Right atrium auricular region (tissue), 2 donors: ENCODE data around the gene IGSF21. TPM values are rescaled to one million over a fixed set of nuclear protein-coding genes. Genes with fewer than 3 reads are reported as not detected.

Source experiments
- DNase-seq: peaks from one replicate; pipeline ENCODE4 v3.0.0-alpha.2; 2019; ENCODE audit warnings: low spot score
- H3K27ac ChIP-seq, 2 donors: fragments of 200-600 bp; sonication (generic); 1 replicate in 1 of 2; 2 replicates in 1 of 2; pipeline ENCODE4 v1.5.1; 2016 to 2019
- H3K27me3 ChIP-seq, 2 donors: fragments of 200-600 bp; sonication (generic); one replicate each; pipeline versions ENCODE4 v1.5.1 to v1.6.0; 2017 to 2019
- H3K36me3 ChIP-seq: fragments of 200-600 bp; sonication (generic); one replicate; pipeline ENCODE4 v1.5.1; 2016
- H3K4me1 ChIP-seq, 2 donors: fragments of 200-600 bp; sonication (generic); one replicate each; pipeline versions ENCODE4 v1.5.1 to v1.6.0; 2017 to 2019
- H3K4me3 ChIP-seq, 2 donors: fragments of 200-600 bp; sonication (generic); 1 replicate in 1 of 2; 2 replicates in 1 of 2; pipeline ENCODE4 v1.5.1; 2017 to 2019; ENCODE audit warnings: mild to moderate bottlenecking in 1 of 2, moderate library complexity in 1 of 2
- H3K9me3 ChIP-seq, 2 donors: fragments of 200-600 bp; sonication (generic); one replicate each; pipeline ENCODE4 v1.5.1; 2019
- total RNA-seq, 2 donors: library from RNA; depleted of rRNA; stranded (reverse); fragments of >200 nt; gene quantifications; one replicate each; pipeline ENCODE4 v1.1.0, GENCODE V29; 2016
- TF ChIP-seq, protein P1 (sequence below), 2 donors: fragments of 200-600 bp; sonication (generic); IDR thresholded peaks; one replicate each; pipeline ENCODE4 v1.5.1; 2019; ENCODE audit warnings: antibody characterized with exemption in 2 of 2

IGSF21 gene
- total RNA-seq, 2 donors from 2014 or later = 1.8 to 6.0 TPM

DNA sequence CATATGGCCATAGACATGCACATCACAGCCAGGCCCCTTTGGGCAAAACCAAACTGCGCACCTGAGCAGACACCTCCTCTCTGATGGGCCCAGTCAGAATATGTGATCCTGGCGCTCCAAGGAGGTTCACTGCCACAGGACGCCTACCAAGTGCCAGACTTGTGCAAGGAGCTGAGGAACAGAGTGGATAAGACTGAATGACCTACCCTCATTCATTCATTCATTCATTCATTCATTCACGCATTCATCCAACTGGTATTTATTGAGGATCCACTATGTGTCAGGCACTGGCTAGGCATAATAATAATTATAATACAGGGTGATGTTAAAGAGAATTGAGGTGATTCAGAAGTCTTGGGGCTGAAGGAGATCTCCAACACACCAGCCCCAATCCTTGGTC, 2.4 kb upstream of the IGSF21 start:
- TF ChIP-seq, protein P1, sequence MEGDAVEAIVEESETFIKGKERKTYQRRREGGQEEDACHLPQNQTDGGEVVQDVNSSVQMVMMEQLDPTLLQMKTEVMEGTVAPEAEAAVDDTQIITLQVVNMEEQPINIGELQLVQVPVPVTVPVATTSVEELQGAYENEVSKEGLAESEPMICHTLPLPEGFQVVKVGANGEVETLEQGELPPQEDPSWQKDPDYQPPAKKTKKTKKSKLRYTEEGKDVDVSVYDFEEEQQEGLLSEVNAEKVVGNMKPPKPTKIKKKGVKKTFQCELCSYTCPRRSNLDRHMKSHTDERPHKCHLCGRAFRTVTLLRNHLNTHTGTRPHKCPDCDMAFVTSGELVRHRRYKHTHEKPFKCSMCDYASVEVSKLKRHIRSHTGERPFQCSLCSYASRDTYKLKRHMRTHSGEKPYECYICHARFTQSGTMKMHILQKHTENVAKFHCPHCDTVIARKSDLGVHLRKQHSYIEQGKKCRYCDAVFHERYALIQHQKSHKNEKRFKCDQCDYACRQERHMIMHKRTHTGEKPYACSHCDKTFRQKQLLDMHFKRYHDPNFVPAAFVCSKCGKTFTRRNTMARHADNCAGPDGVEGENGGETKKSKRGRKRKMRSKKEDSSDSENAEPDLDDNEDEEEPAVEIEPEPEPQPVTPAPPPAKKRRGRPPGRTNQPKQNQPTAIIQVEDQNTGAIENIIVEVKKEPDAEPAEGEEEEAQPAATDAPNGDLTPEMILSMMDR (IDR thresholded peaks at IDR 0.05) = no peak
- Histone ChIP-seq H3K36me3 (no peaks in the 10 kb centered on the region), H3K9me3 (no peaks in the 10 kb centered on the region), H3K4me3 (no peak overlapping the region), H3K4me1 (peaks cover 0 to 25% of the 10 kb centered on the region in 2 donors), H3K27ac (no peak overlapping the region), H3K27me3 (peaks cover 15 to 25% of the 10 kb centered on the region in 2 donors)
- DNase-seq = no peak

DNA sequence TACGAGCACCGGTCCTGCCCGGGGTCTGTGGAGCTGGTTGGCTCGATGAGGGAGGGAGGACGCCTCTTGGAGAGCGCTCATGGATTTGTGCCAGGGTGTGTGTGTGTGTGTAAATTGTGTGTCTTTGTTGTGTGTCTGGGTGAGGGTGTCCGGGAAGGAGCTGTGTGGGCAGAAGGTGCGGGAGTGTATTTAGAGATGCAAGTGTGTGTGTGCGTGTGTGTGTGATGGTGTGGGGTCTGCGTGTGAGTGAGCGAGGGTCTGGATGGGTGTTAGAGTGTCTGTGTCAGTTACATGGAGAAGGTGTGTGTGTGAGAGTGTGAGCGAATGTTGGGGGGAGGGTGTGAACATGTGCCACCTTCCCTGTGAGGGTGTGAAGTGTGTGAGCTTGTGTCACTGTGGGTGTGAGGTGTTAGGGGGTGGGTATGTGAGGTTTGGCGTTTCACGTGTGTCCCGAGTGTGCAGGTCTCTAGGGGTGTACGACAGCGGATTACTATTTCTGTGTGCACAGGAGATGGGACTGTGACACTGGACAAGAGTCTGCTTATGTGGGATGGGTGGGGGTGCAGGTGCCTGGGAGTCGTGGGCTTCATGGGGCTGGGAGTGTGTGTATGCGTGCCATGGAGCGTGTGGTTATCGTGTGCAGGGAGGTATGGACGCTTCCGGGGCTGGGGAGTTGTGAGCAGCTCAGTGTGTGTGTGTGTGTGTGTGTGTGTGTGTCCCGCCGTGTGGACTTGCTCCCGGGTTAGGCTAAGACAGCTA, 880 bp downstream of the IGSF21 start:
- H3K9me3 ChIP-seq = no peaks in the 10 kb centered on the region
- H3K27ac ChIP-seq = no peak overlapping the region
- H3K27me3 ChIP-seq = peaks cover 15 to 34% of the 10 kb centered on the region in 2 donors
- H3K4me1 ChIP-seq = peaks cover 0 to 34% of the 10 kb centered on the region in 2 donors
- no peaks in the 10 kb centered on the region for H3K36me3 ChIP-seq
- TF ChIP-seq, protein P1 (IDR thresholded peaks at IDR 0.05) = no peak
- no peak for DNase-seq
- peak overlapping the region in 1 of 2 donors; percentile 37 for H3K4me3 ChIP-seq

DNA sequence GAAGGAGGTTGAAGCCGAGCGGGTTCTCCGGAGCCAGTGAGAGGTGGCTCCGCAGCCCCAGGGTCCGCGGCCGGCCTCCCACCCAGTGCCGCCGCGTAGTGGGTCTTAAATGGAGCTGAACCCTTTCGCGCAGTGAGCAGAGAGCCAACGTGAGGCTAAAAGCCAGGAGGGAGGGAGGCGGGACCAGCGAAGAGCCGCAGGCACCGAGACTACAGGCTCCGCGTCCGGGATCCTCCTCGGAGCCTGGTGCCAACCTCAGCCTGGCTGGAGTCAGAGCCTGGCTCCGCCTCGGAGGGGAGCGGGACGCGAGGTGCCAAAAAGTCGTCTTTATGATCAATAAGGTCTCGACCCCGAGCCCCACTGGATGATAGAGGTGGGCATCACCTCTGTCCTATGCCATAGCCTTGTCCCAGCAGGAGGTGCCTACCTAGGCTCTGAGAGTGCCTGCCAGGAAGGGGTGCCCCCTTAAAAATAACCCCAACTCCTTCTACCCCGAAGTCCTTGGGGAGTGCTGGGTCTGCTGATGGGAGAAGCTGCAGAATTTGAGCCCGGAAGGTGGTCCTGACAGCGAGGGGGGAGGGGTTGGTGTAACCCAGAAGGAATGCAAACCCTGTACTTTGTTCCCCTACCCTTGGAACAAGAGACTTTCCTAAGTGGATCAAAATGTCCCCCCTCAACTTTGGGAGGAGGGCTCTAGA, 1.6 kb downstream of the IGSF21 start:
- DNase-seq = no peak
- peaks cover 0 to 34% of the 10 kb centered on the region in 2 donors for H3K4me1 ChIP-seq

DNA sequence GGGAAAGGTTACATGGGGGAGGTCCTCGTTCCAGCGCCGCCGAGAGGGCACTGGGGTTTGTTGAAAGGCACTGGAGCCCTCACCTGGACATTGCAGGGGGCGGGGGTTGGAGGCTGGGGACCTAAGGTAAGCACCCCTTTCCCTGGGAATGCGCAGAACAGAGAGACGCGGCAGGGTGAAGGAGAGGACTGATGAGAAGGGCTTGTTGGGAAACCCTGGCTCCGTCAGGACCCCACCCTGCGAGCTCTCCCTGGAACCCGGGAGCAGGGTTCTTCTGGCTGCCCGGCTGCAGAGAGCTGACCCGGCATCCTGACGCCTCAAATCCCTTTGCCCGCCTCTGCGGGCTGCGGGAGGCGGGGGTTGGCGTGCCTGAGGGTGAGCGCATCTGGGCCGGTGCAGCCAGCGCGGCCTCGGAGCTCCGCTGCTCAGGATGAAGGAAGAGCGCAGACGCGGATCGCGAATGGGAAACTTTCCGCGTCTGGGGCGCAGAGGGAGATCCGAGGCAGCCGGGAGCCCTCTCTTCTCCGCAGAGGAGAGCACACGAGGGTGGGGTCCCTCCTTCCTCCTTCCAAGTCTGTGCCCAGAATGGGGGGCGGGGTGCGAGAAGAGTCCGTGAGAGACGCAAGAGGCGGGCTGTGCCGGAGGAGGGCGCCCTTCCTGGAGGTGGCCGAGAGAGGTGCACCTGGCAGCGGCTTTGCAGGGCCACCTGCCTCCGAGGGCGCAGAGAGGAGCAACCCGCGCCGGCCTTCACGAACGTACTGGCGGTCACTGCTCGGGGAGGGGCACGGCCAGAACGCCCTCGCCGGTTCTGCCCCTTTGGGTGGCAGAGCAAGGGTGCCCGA, 2.4 kb downstream of the IGSF21 start:
- peaks cover 15 to 34% of the 10 kb centered on the region in 2 donors for H3K27me3 ChIP-seq

More for the DNA sequence above, 1.6 kb downstream of the IGSF21 start:
- Histone ChIP-seq H3K27ac (no peak overlapping the region), H3K9me3 (no peaks in the 10 kb centered on the region), H3K4me3 (peak overlapping the region; percentile 8 to 36), H3K36me3 (no peaks in the 10 kb centered on the region), H3K27me3 (peaks cover 15 to 34% of the 10 kb centered on the region in 2 donors)
- TF ChIP-seq, protein P1 (IDR thresholded peaks at IDR 0.05) = no peak

DNA sequence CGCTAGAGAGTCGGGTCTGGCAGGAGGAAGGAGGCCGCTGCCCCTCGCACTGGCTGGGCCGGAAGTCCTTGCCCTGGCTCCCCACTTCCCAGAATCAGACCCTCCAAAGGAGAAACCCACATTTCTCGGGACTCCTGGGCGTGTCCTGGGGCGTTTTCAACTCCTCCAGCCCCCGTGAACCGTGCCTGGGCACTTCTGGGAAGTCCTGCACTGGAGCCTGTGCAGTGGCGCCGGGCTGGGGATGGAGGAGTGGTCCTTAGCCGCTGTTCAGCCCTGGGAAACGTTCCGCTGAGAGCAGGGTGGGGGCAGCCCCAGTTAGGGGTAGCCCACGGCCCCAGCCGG, 3.0 kb downstream of the IGSF21 start:
- no peaks in the 10 kb centered on the region for H3K36me3 ChIP-seq
- TF ChIP-seq, protein P1 (IDR thresholded peaks at IDR 0.05) = no peak
- H3K4me1 ChIP-seq = peaks cover 0 to 34% of the 10 kb centered on the region in 2 donors
- DNase-seq = no peak
- peaks cover 15 to 34% of the 10 kb centered on the region in 2 donors for H3K27me3 ChIP-seq
- H3K4me3 ChIP-seq = peak overlapping the region; percentile 2 to 36
- no peak overlapping the region for H3K27ac ChIP-seq
- H3K9me3 ChIP-seq = no peaks in the 10 kb centered on the region

More for the DNA sequence above, 2.4 kb downstream of the IGSF21 start:
- no peaks in the 10 kb centered on the region for H3K36me3 ChIP-seq
- no peak for DNase-seq
- no peak overlapping the region for H3K27ac ChIP-seq
- TF ChIP-seq, protein P1 (IDR thresholded peaks at IDR 0.05) = no peak
- peak overlapping the region; percentile 8 to 36 for H3K4me3 ChIP-seq
- peaks cover 0 to 34% of the 10 kb centered on the region in 2 donors for H3K4me1 ChIP-seq
- H3K9me3 ChIP-seq = no peaks in the 10 kb centered on the region
